HG02884 (cell line): Measurements from ENCODE around the gene DCLK3.

ENCODE experiments used
- ATAC-seq: cut with Tn5 transposase; IDR thresholded peaks from one replicate; pipeline ENCODE4 v1.9.1; 2021; ENCODE audit warnings: mild to moderate bottlenecking, moderate library complexity; ENCODE audit not compliant: unreplicated experiment

DCLK3 gene

GRCh38 chr3:36763850-36764703, at the start of gene DCLK3:
TSS of gene DCLK3 (minus strand) at chr3:36764553. CDS start at chr3:36764263, 290 bp downstream.
- ATAC-seq = no peak

- no peak for ATAC-seq
These were observed 49.0 kb upstream of the DCLK3 start for GRCh38 chr3:36813305-36813704.

- no peak for ATAC-seq
These were observed 47.9 kb upstream of the DCLK3 start for GRCh38 chr3:36812240-36812639.

GRCh38 chr3:36811768-36812167, 47.4 kb upstream of the DCLK3 start:
- ATAC-seq = no peak

- no peak for ATAC-seq
These were observed 40.1 kb upstream of the DCLK3 start for GRCh38 chr3:36804295-36805055.

GRCh38 chr3:36803091-36803791, 38.9 kb upstream of the DCLK3 start:
- ATAC-seq = no peak

- ATAC-seq = no peak
These were observed 36.3 kb upstream of the DCLK3 start for GRCh38 chr3:36800533-36801116.

- ATAC-seq = no peak
These were observed 32.5 kb upstream of the DCLK3 start for GRCh38 chr3:36796881-36797280.

GRCh38 chr3:36796161-36796560, 31.8 kb upstream of the DCLK3 start:
- no peak for ATAC-seq

- ATAC-seq = no peak
These were observed 31.3 kb upstream of the DCLK3 start for GRCh38 chr3:36795622-36796021.

GRCh38 chr3:36792342-36792741, 28.0 kb upstream of the DCLK3 start:
- ATAC-seq = peak; percentile 47

GRCh38 chr3:36790765-36791164, 26.4 kb upstream of the DCLK3 start:
- ATAC-seq = no peak

GRCh38 chr3:36786921-36787890, 22.9 kb upstream of the DCLK3 start:
- ATAC-seq = no peak

GRCh38 chr3:36784138-36784635, 19.8 kb upstream of the DCLK3 start:
- ATAC-seq = no peak

GRCh38 chr3:36777424-36778218, 13.3 kb upstream of the DCLK3 start:
- no peak for ATAC-seq

GRCh38 chr3:36776436-36776835, 12.1 kb upstream of the DCLK3 start:
- ATAC-seq = no peak

- no peak for ATAC-seq
These were observed 9.7 kb upstream of the DCLK3 start for GRCh38 chr3:36774052-36774451.

GRCh38 chr3:36771931-36772330, 7.6 kb upstream of the DCLK3 start:
- ATAC-seq = no peak

GRCh38 chr3:36769926-36770325, 5.6 kb upstream of the DCLK3 start:
- no peak for ATAC-seq
